ENCODE results near the gene ENTPD6.

DNA sequence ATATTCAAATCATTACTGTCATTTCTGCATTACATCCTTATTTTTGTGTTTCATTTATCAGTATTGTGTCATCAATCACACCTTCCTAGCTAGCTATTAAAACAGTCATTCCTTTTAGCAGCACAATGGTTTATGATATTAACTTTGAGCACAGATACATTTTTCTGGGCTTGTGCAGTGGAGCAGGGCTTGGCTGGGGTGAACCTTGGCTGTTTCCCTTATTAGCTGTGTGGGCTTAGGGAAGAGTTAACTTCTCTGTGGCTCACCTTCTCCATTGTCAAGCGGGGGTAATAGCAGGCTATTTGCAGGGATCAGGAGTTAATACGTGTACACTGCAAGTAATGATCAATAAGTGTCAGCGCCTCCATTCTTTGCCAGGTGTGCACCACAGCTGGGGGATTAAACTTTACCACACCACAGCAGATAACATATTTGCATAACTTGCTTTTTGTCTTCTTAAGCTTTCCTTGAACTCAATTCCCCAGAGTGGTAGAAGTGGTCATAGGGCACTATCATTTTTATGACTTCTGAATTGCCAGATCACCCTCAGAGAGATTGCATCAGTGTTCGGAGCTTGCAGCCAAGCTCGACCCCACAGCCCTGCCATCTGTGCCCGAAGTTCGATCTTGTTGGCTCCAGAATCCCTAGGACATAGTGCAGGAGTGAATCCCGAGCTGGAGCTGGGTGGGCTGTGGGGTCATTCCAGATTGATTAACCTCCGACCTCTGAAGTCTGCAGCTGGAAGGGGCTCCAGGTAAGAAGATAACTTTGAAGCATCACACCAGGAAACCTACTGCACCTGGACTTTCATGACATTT lies 50.9 kb downstream of the ENTPD6 start:
- TF ChIP-seq, protein P1, sequence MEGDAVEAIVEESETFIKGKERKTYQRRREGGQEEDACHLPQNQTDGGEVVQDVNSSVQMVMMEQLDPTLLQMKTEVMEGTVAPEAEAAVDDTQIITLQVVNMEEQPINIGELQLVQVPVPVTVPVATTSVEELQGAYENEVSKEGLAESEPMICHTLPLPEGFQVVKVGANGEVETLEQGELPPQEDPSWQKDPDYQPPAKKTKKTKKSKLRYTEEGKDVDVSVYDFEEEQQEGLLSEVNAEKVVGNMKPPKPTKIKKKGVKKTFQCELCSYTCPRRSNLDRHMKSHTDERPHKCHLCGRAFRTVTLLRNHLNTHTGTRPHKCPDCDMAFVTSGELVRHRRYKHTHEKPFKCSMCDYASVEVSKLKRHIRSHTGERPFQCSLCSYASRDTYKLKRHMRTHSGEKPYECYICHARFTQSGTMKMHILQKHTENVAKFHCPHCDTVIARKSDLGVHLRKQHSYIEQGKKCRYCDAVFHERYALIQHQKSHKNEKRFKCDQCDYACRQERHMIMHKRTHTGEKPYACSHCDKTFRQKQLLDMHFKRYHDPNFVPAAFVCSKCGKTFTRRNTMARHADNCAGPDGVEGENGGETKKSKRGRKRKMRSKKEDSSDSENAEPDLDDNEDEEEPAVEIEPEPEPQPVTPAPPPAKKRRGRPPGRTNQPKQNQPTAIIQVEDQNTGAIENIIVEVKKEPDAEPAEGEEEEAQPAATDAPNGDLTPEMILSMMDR (IDR thresholded peaks at IDR 0.05; ENCODE audit: poor library complexity), result no peak
- no peak for TF ChIP-seq EZH2phosphoT487 (IDR thresholded peaks at IDR 0.05; ENCODE audit: low read depth, severe bottlenecking, unreplicated experiment)
- TF ChIP-seq EZH2 (IDR thresholded peaks at IDR 0.05; ENCODE audit: borderline replicate concordance), result no peak
